ENCODE results near the gene ADARB1.

ADARB1 gene

GRCh38 chr21:45073301-45074047, 906 bp upstream of the ADARB1 start:
- Histone ChIP-seq H3K4me3 (ENCODE audit: low read depth in 1 of 2, low read length in 1 of 2) (peak overlapping the region; percentile 69 to 86), H3K27me3 (peaks cover 51% of the 10 kb centered on the region), H3K4me1 (ENCODE audit: control insufficient read depth in 1 of 2, insufficient read depth in 1 of 2, low read depth in 1 of 2, low read length in 1 of 2) (peaks cover 14 to 17% of the 10 kb centered on the region in 2 experiments), H3K9me3 (no peaks in the 10 kb centered on the region), H3K27ac (no peak overlapping the region), H3K36me3 (no peaks in the 10 kb centered on the region)
- TF ChIP-seq CTCF (IDR thresholded peaks at IDR 0.05): no peak

GRCh38 chr21:45074818-45075595, 627 bp downstream of the ADARB1 start:
- TF ChIP-seq CTCF (IDR thresholded peaks at IDR 0.05): no peak
- Histone ChIP-seq H3K27ac (no peak overlapping the region), H3K9me3 (no peaks in the 10 kb centered on the region), H3K4me3 (ENCODE audit: low read depth in 1 of 2, low read length in 1 of 2) (peak overlapping the region; percentile 68 to 86), H3K27me3 (peaks cover 52% of the 10 kb centered on the region), H3K4me1 (ENCODE audit: control insufficient read depth in 1 of 2, insufficient read depth in 1 of 2, low read depth in 1 of 2, low read length in 1 of 2) (peaks cover 23 to 28% of the 10 kb centered on the region in 2 experiments), H3K36me3 (no peaks in the 10 kb centered on the region)

GRCh38 chr21:45075596-45076244, 1.3 kb downstream of the ADARB1 start:
- no peaks in the 10 kb centered on the region for H3K9me3 ChIP-seq
- H3K4me1 ChIP-seq (ENCODE audit: control insufficient read depth in 1 of 2, insufficient read depth in 1 of 2, low read depth in 1 of 2, low read length in 1 of 2): peaks cover 23 to 28% of the 10 kb centered on the region in 2 experiments
- H3K27ac ChIP-seq: no peak overlapping the region
- no peak for TF ChIP-seq CTCF (IDR thresholded peaks at IDR 0.05)
- peak overlapping the region; percentile 68 to 86 for H3K4me3 ChIP-seq (ENCODE audit: low read depth in 1 of 2, low read length in 1 of 2)
- no peaks in the 10 kb centered on the region for H3K36me3 ChIP-seq
- peaks cover 52% of the 10 kb centered on the region for H3K27me3 ChIP-seq

GRCh38 chr21:45076245-45076711, 1.9 kb downstream of the ADARB1 start:
- H3K36me3 ChIP-seq: no peaks in the 10 kb centered on the region
- H3K4me1 ChIP-seq (ENCODE audit: control insufficient read depth in 1 of 2, insufficient read depth in 1 of 2, low read depth in 1 of 2, low read length in 1 of 2): peaks cover 23 to 28% of the 10 kb centered on the region in 2 experiments
- no peak overlapping the region for H3K27ac ChIP-seq
- H3K9me3 ChIP-seq: no peaks in the 10 kb centered on the region
- no peak for TF ChIP-seq CTCF (IDR thresholded peaks at IDR 0.05)
- peaks cover 52% of the 10 kb centered on the region for H3K27me3 ChIP-seq
- no peak overlapping the region for H3K4me3 ChIP-seq (ENCODE audit: low read depth in 1 of 2, low read length in 1 of 2)

GRCh38 chr21:45078371-45078770, 4.0 kb downstream of the ADARB1 start:
- H3K4me3 ChIP-seq (ENCODE audit: low read depth in 1 of 2, low read length in 1 of 2): no peak overlapping the region
- H3K4me1 ChIP-seq (ENCODE audit: control insufficient read depth in 1 of 2, insufficient read depth in 1 of 2, low read depth in 1 of 2, low read length in 1 of 2): peaks cover 22 to 25% of the 10 kb centered on the region in 2 experiments

More at GRCh38 chr21:45078371-45078770, 4.0 kb downstream of the ADARB1 start:
- Histone ChIP-seq H3K36me3 (no peaks in the 10 kb centered on the region), H3K27ac (no peak overlapping the region), H3K9me3 (no peaks in the 10 kb centered on the region), H3K27me3 (peaks cover 41% of the 10 kb centered on the region)
- TF ChIP-seq CTCF (IDR thresholded peaks at IDR 0.05): no peak
